CD14-positive monocyte (primary cell): ENCODE measurements around the gene GJA4. TPM values are rescaled to one million over a fixed set of nuclear protein-coding genes. Genes with fewer than 3 reads are reported as not detected.

ENCODE experiments used
- DNase-seq, 3 donors: peaks; one replicate each; pipeline ENCODE4 v3.0.0-alpha.2; 2011 to 2022
- H2AFZ ChIP-seq: 2 replicates; pipeline ENCODE4 v1.6.0; 2012; ENCODE audit warnings: mild to moderate bottlenecking, low read depth, low read length, inconsistent platforms; ENCODE audit not compliant: insufficient read depth, poor library complexity, severe bottlenecking
- H3K27ac ChIP-seq, 2 donors: 1 replicate in 1 of 2; 2 replicates in 1 of 2; pipeline ENCODE4 v1.5.1; 2012 to 2013; ENCODE audit warnings: low read length in 2 of 2, control low read depth in 1 of 2, inconsistent platforms in 1 of 2, low read depth in 1 of 2, mild to moderate bottlenecking in 1 of 2
- H3K27me3 ChIP-seq, 2 donors: one replicate each; pipeline versions ENCODE4 v1.6.0 to v1.6.1; 2011 to 2013; ENCODE audit warnings: low read length in 2 of 2; ENCODE audit not compliant: control insufficient read depth in 2 of 2, insufficient read depth in 2 of 2
- H3K36me3 ChIP-seq, 2 donors: replicated peaks in 1 of 2; 1 replicate in 1 of 2; 2 replicates in 1 of 2; pipeline versions ENCODE4 v1.5.1 to v1.6.1; 2012 to 2013; ENCODE audit warnings: low read length in 2 of 2, control low read depth in 1 of 2, inconsistent platforms in 1 of 2, mild to moderate bottlenecking in 1 of 2; ENCODE audit not compliant: insufficient read depth in 2 of 2, control insufficient read depth in 1 of 2
- H3K4me1 ChIP-seq, 2 donors: 1 replicate in 1 of 2; 2 replicates in 1 of 2; pipeline versions ENCODE4 v1.5.1 to v1.6.1; 2012 to 2013; ENCODE audit warnings: low read length in 2 of 2, control low read depth in 1 of 2, inconsistent platforms in 1 of 2, mild to moderate bottlenecking in 1 of 2, moderate library complexity in 1 of 2; ENCODE audit not compliant: insufficient read depth in 2 of 2, control insufficient read depth in 1 of 2
- H3K4me2 ChIP-seq: replicated peaks from 2 replicates; pipeline ENCODE3; 2012; ENCODE audit warnings: low read length, moderate library complexity, mild to moderate bottlenecking; ENCODE audit not compliant: poor library complexity, severe bottlenecking; ENCODE audit errors: extremely low read depth
- H3K4me3 ChIP-seq, 3 experiments: fragments of 200-600 bp in 1 of 3; sonication (generic) in 1 of 3; replicated peaks in 1 of 3; 1 replicate in 2 of 3; 2 replicates in 1 of 3; pipeline ENCODE4 v1.5.1; 2011 to 2013; ENCODE audit warnings: low read length in 3 of 3, mild to moderate bottlenecking in 3 of 3, control low read depth in 2 of 3, low read depth in 2 of 3, inconsistent platforms in 1 of 3, moderate library complexity in 1 of 3
- H3K79me2 ChIP-seq: 2 replicates; pipeline ENCODE4 v1.6.0; 2012; ENCODE audit warnings: mild to moderate bottlenecking, control low read depth, inconsistent platforms, low read length, moderate library complexity; ENCODE audit not compliant: insufficient read depth
- H3K9ac ChIP-seq: 2 replicates; pipeline ENCODE4 v1.6.0; 2017; ENCODE audit warnings: low read length, mild to moderate bottlenecking; ENCODE audit not compliant: insufficient read depth, poor library complexity, severe bottlenecking
- H3K9me3 ChIP-seq, 2 donors: replicated peaks in 1 of 2; 1 replicate in 1 of 2; 2 replicates in 1 of 2; pipeline versions ENCODE4 v1.5.1 to v1.6.1; 2012 to 2013; ENCODE audit warnings: low read length in 2 of 2, control low read depth in 1 of 2; ENCODE audit not compliant: control insufficient read depth in 1 of 2, insufficient read depth in 1 of 2
- H4K20me1 ChIP-seq: 2 replicates; pipeline ENCODE4 v1.6.0; 2012; ENCODE audit warnings: mild to moderate bottlenecking, low read length, control low read depth, moderate library complexity; ENCODE audit not compliant: insufficient read depth
- H3K27ac Mint-ChIP-seq, 7 donors: one replicate each; pipeline ENCODE4 v1.8.0; 2020; ENCODE audit warnings: mild to moderate bottlenecking in 7 of 7, mixed read lengths in 7 of 7, moderate library complexity in 6 of 7, inconsistent platforms in 2 of 7
- H3K27me3 Mint-ChIP-seq, 3 donors: one replicate each; pipeline ENCODE4 v1.8.0; 2021 to 2022; ENCODE audit warnings: low read depth in 3 of 3, mild to moderate bottlenecking in 3 of 3, mixed read lengths in 3 of 3, moderate library complexity in 3 of 3, inconsistent platforms in 1 of 3
- H3K36me3 Mint-ChIP-seq, 2 donors: one replicate each; pipeline ENCODE4 v1.8.0; 2020; ENCODE audit warnings: mixed read lengths in 2 of 2, inconsistent platforms in 1 of 2, mild to moderate bottlenecking in 1 of 2
- H3K4me1 Mint-ChIP-seq: one replicate; pipeline ENCODE4 v1.8.0; 2020; ENCODE audit warnings: mild to moderate bottlenecking, mixed read lengths
- H3K4me3 Mint-ChIP-seq, 2 donors: one replicate each; pipeline ENCODE4 v1.8.0; 2020; ENCODE audit warnings: mild to moderate bottlenecking in 2 of 2, mixed read lengths in 2 of 2, moderate library complexity in 1 of 2
- H3K9me3 Mint-ChIP-seq, 7 donors: one replicate each; pipeline ENCODE4 v1.8.0; 2020 to 2022; ENCODE audit warnings: mixed read lengths in 7 of 7, mild to moderate bottlenecking in 6 of 7, moderate library complexity in 6 of 7, inconsistent platforms in 2 of 7
- WGBS: methylation state at CpG from one replicate; pipeline ENCODE4 v1.1.5; 2013; ENCODE audit warnings: missing lambda C conversion rate; ENCODE audit not compliant: insufficient coverage; 5-methylcytosine and 5-hydroxymethylcytosine counted together
- intact Hi-C, 2 donors: fragments of 100-400 bp; cut with micrococcal nuclease; formaldehyde crosslinking; loops; one replicate each; pipeline versions ENCODE4 v1.15.0 to v1.15.1; 2023
- polyA plus RNA-seq, 3 donors: library from polyadenylated mRNA; depleted of rRNA in 1 of 3; unstranded in 2 of 3; stranded (reverse) in 1 of 3; fragments of 300-500 nt in 2 of 3; fragments of >200 nt in 1 of 3; fragmentation: Illumina TruSeq in 2 of 3; gene quantifications; 1 replicate in 2 of 3; 2 replicates in 1 of 3; pipeline ENCODE4 v1.2.3, GENCODE V29; 2012 to 2021
- TF ChIP-seq, protein P1 (sequence below): fragments of 200-600 bp; IDR thresholded peaks from one replicate; pipeline ENCODE4 v1.8.0; 2022; ENCODE audit warnings: antibody characterized with exemption, mild to moderate bottlenecking

Gene GJA4
- polyA plus RNA-seq, 3 donors, result not detected

DNA sequence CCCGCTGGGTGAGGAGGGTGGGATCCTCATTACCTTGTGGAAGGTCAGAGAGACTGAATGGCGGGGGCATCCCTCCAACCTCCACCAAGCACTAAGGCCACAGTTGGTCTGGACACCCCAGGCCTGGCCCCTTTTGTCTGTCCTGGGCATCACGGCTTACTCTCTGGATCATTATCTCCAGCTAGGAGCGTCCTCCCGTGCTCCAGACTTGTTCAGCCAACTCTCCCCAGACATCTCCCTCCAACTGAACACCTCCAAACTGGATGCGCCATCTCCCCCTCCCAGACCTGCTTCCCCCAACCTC, 45.2 kb upstream of the GJA4 start:
- Histone ChIP-seq H3K27me3 (no peaks in the 10 kb centered on the region), H2AFZ (no peak overlapping the region), H3K4me1 (no peaks in the 10 kb centered on the region), H3K9me3 (no peaks in the 10 kb centered on the region), H3K79me2 (no peaks in the 10 kb centered on the region), H3K4me3 (no peak overlapping the region), H3K27ac (no peak overlapping the region), H3K36me3 (no peaks in the 10 kb centered on the region), H3K9ac (no peak overlapping the region), H4K20me1 (no peaks in the 10 kb centered on the region), H3K4me2 (no peak overlapping the region)
- TF ChIP-seq, protein P1, sequence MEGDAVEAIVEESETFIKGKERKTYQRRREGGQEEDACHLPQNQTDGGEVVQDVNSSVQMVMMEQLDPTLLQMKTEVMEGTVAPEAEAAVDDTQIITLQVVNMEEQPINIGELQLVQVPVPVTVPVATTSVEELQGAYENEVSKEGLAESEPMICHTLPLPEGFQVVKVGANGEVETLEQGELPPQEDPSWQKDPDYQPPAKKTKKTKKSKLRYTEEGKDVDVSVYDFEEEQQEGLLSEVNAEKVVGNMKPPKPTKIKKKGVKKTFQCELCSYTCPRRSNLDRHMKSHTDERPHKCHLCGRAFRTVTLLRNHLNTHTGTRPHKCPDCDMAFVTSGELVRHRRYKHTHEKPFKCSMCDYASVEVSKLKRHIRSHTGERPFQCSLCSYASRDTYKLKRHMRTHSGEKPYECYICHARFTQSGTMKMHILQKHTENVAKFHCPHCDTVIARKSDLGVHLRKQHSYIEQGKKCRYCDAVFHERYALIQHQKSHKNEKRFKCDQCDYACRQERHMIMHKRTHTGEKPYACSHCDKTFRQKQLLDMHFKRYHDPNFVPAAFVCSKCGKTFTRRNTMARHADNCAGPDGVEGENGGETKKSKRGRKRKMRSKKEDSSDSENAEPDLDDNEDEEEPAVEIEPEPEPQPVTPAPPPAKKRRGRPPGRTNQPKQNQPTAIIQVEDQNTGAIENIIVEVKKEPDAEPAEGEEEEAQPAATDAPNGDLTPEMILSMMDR, result no peak
- Mint-ChIP-seq H3K4me1 (peaks cover under 1% of the 10 kb centered on the region), H3K4me3 (no peak overlapping the region), H3K9me3 (no peaks in the 10 kb centered on the region), H3K27me3 (peaks cover 2 to 12% (median 7%) of the 10 kb centered on the region in 3 donors), H3K36me3 (no peaks in the 10 kb centered on the region), H3K27ac (no peak overlapping the region)
- WGBS, result 92% methylated on average over 5 of the region's 6 CpGs
- no peak for DNase-seq
- intact Hi-C loops, result loop anchor here in 1 of 2 donors (10.0 kb wide), 1 partner anchor 1113 kb away; no protein-coding TSS in a partner anchor

DNA sequence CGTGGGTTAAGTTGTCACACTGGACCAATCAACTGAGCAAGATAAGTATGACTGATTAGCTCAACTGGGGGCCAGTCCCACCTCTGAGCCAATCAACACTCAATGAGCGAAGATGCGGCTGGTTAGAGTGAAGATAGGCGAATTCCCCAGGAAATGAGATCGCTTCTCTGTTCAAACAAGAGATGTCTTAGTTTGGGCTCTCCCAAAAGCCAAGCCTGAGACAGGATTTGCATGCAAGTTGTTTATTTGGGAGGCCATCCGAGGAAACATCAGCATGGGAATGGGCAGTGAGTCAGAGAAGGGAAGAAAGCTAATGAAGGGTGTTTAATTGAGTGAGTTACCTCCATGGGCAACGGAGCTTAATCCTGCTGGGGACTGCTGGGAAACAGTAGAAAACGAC, 42.8 kb upstream of the GJA4 start:
- Mint-ChIP-seq H3K36me3 (no peaks in the 10 kb centered on the region), H3K27ac (no peak overlapping the region), H3K9me3 (no peaks in the 10 kb centered on the region), H3K4me3 (no peak overlapping the region), H3K27me3 (peaks cover 2 to 9% (median 8%) of the 10 kb centered on the region in 3 donors), H3K4me1 (no peaks in the 10 kb centered on the region)
- H3K9ac ChIP-seq, result no peak overlapping the region
- H2AFZ ChIP-seq, result no peak overlapping the region
- intact Hi-C loops, result loop anchor here in 1 of 2 donors (10.0 kb wide), 1 partner anchor 1115 kb away; no protein-coding TSS in a partner anchor
- H3K9me3 ChIP-seq, result no peaks in the 10 kb centered on the region
- H3K27me3 ChIP-seq, result no peaks in the 10 kb centered on the region
- WGBS, result 97% methylated on average over 3 of the region's 8 CpGs
- DNase-seq, result no peak
- no peak overlapping the region for H3K4me2 ChIP-seq
- no peak overlapping the region for H3K4me3 ChIP-seq
- TF ChIP-seq, protein P1, result no peak
- H4K20me1 ChIP-seq, result no peaks in the 10 kb centered on the region
- H3K27ac ChIP-seq, result no peak overlapping the region
- no peaks in the 10 kb centered on the region for H3K4me1 ChIP-seq
- H3K79me2 ChIP-seq, result no peaks in the 10 kb centered on the region
- no peaks in the 10 kb centered on the region for H3K36me3 ChIP-seq
